SK-N-SH (cell line): ENCODE measurements around the gene STIM1. TPM values are rescaled to one million over a fixed set of nuclear protein-coding genes. Genes with fewer than 3 reads are reported as not detected.

Experiments used
- CTCF ChIA-PET: fragments of 300-600, 350-600 bp; formaldehyde crosslinking; extraction: SDS; loops from one replicate; lab custom pipeline; 2021; lab: Yijun Ruan, JAX
- POLR2A ChIA-PET: fragments of 350-600 bp; sonication (Branson Sonifier 250); formaldehyde crosslinking; extraction: SDS; loops from one replicate; lab custom pipeline; 2020; ENCODE audit warnings: antibody characterized with exemption, inconsistent platforms; lab: Yijun Ruan, JAX
- DNase-seq: peaks from one replicate; pipeline ENCODE4 v3.0.0; 2012
- H2AFZ ChIP-seq: fragments of 200-600 bp; sonication (generic); 2 replicates; pipeline ENCODE4 v1.8.1; 2016; ENCODE audit warnings: antibody characterized with exemption, mild to moderate bottlenecking, low read depth
- H3F3A ChIP-seq: fragments of 200-600 bp; sonication (generic); replicated peaks from 2 replicates; pipeline ENCODE3; 2016; ENCODE audit warnings: antibody characterized with exemption, mild to moderate bottlenecking; ENCODE audit not compliant: insufficient read depth
- H3K27ac ChIP-seq, 2 experiments: fragments of 200-500 bp in 1 of 2; fragments of 200-600 bp in 1 of 2; sonication (Bioruptor generic) in 1 of 2; sonication (generic), shearing (Covaris generic) in 1 of 2; 2 replicates each; pipeline versions ENCODE4 v1.5.1 to v1.6.1; 2014 to 2016; ENCODE audit warnings: low read depth in 2 of 2, inconsistent platforms in 1 of 2, low read length in 1 of 2, mild to moderate bottlenecking in 1 of 2, mixed read lengths in 1 of 2
- H3K27me3 ChIP-seq: fragments of 200-600 bp; sonication (generic), shearing (Covaris generic); 2 replicates; pipeline ENCODE4 v1.6.1; 2016; ENCODE audit warnings: mixed run types; ENCODE audit not compliant: insufficient read depth
- H3K36me3 ChIP-seq, 2 experiments: fragments of 200-500 bp in 1 of 2; fragments of 200-600 bp in 1 of 2; sonication (Bioruptor generic) in 1 of 2; sonication (generic) in 1 of 2; replicated peaks in 1 of 2; 2 replicates each; pipeline versions ENCODE3 to v1.5.1; 2014 to 2016; ENCODE audit warnings: low read length in 1 of 2, mild to moderate bottlenecking in 1 of 2; ENCODE audit not compliant: insufficient read depth in 2 of 2, control insufficient read depth in 1 of 2
- H3K4me1 ChIP-seq, 2 experiments: fragments of 200-500 bp in 1 of 2; fragments of 200-600 bp in 1 of 2; sonication (Bioruptor generic) in 1 of 2; sonication (generic), shearing (Covaris generic) in 1 of 2; 2 replicates each; pipeline versions ENCODE4 v1.5.1 to v1.6.1; 2014 to 2016; ENCODE audit warnings: low read depth in 1 of 2, low read length in 1 of 2, mixed run types in 1 of 2; ENCODE audit not compliant: insufficient read depth in 2 of 2, control insufficient read depth in 1 of 2
- H3K4me2 ChIP-seq: fragments of 200-600 bp; sonication (generic), shearing (Covaris generic); 2 replicates; pipeline ENCODE4 v1.6.1; 2017; ENCODE audit warnings: mixed run types
- H3K4me3 ChIP-seq, 2 experiments: fragments of 200-500 bp in 1 of 2; fragments of 200-600 bp in 1 of 2; sonication (Bioruptor generic) in 1 of 2; sonication (generic), shearing (Covaris generic) in 1 of 2; 2 replicates each; pipeline versions ENCODE4 v1.5.1 to v1.8.1; 2014 to 2016; ENCODE audit warnings: low read depth in 2 of 2, inconsistent platforms in 1 of 2, low read length in 1 of 2, mild to moderate bottlenecking in 1 of 2, mixed read lengths in 1 of 2, moderate library complexity in 1 of 2
- H3K79me2 ChIP-seq: fragments of 200-600 bp; sonication (generic); 2 replicates; pipeline ENCODE4 v1.8.1; 2017; ENCODE audit warnings: mild to moderate bottlenecking; ENCODE audit not compliant: insufficient read depth
- H3K9ac ChIP-seq: fragments of 200-600 bp; sonication (generic); 2 replicates; pipeline ENCODE4 v1.6.1; 2017; ENCODE audit warnings: mixed run types
- H3K9me2 ChIP-seq: fragments of 200-600 bp; sonication (generic); 2 replicates; pipeline ENCODE4 v1.6.1; 2017; ENCODE audit warnings: mixed run types
- H3K9me3 ChIP-seq: fragments of 200-600 bp; sonication (generic); 2 replicates; pipeline ENCODE4 v1.6.1; 2017; ENCODE audit warnings: mixed run types, mild to moderate bottlenecking, moderate library complexity
- H4K20me1 ChIP-seq: fragments of 200-600 bp; sonication (generic); 2 replicates; pipeline ENCODE4 v1.6.1; 2017; ENCODE audit warnings: mild to moderate bottlenecking, mixed run types; ENCODE audit not compliant: insufficient read depth
- CHD2 ChIP-seq: fragments of 150-350 bp; IDR thresholded peaks from 2 replicates; pipeline ENCODE4 v1.6.1; 2018; ENCODE audit warnings: low read length; ENCODE audit not compliant: partially characterized antibody
- EZH2phosphoT487 ChIP-seq: fragments of 200-600 bp; sonication (generic); IDR thresholded peaks from 2 replicates; pipeline ENCODE4 v1.6.1; 2017; ENCODE audit warnings: low read depth, mixed run types, mild to moderate bottlenecking, antibody characterized with exemption, moderate library complexity, borderline replicate concordance
- FOSL2 ChIP-seq: IDR thresholded peaks from 2 replicates; pipeline ENCODE4 v1.4.0; 2012; ENCODE audit warnings: low read depth, mild to moderate bottlenecking, moderate library complexity, borderline replicate concordance
- MXI1 ChIP-seq: IDR thresholded peaks from 2 replicates; pipeline ENCODE4 v1.6.1; 2012; ENCODE audit warnings: mild to moderate bottlenecking, low read depth, low read length, improper control_type of control experiment
- RCOR1 ChIP-seq: fragments of 150-350 bp; IDR thresholded peaks from 2 replicates; pipeline ENCODE4 v1.6.1; 2017; ENCODE audit warnings: antibody characterized with exemption, low read length
- REST ChIP-seq: IDR thresholded peaks from 2 replicates; pipeline ENCODE4 v1.6.1; 2012; ENCODE audit warnings: mild to moderate bottlenecking, low read depth, low read length, moderate library complexity
- SIN3A ChIP-seq: IDR thresholded peaks from 2 replicates; pipeline ENCODE4 v1.6.1; 2012; ENCODE audit warnings: low read depth, mild to moderate bottlenecking, low read length, moderate library complexity, borderline replicate concordance
- WGBS: methylation state at CpG from one replicate; pipeline ENCODE4 v1.1.6; 2017; ENCODE audit warnings: low lambda C conversion rate; 5-methylcytosine and 5-hydroxymethylcytosine counted together
- polyA plus RNA-seq, 3 experiments: library from polyadenylated mRNA; depleted of rRNA; stranded (reverse); fragments of >200 nt; gene quantifications; 2 replicates each; pipeline ENCODE4 v1.2.3, GENCODE V29; 2012

The STIM1 gene
- polyA plus RNA-seq, 1 of the 3 experiments (the other 2 are of a cell fraction), result 29.5 TPM

- H3K9ac ChIP-seq, result no peak overlapping the region
- no peaks in the 10 kb centered on the region for H3K9me3 ChIP-seq
- ChIA-PET CTCF (interaction anchor here (3.0 to 4.3 kb wide), 2 partner anchors 13 to 210 kb away, joined by 14 to 23 read pairs; no protein-coding TSS in a partner anchor), POLR2A (no interaction called here)
- H3K79me2 ChIP-seq, result no peaks in the 10 kb centered on the region
- WGBS, result 83% methylated on average over 1 of the region's 1 CpG
- no peak overlapping the region for H3K4me2 ChIP-seq
- no peaks in the 10 kb centered on the region for H4K20me1 ChIP-seq
- no peak overlapping the region for H3K4me3 ChIP-seq
- H3K27me3 ChIP-seq, result no peaks in the 10 kb centered on the region
- H3F3A ChIP-seq, result no peaks in the 10 kb centered on the region
- no peak for TF ChIP-seq MXI1
- no peak for TF ChIP-seq EZH2phosphoT487
- no peak for TF ChIP-seq SIN3A
- TF ChIP-seq RCOR1, result no peak
- no peak for TF ChIP-seq CHD2
- no peak for TF ChIP-seq REST
- no peak for DNase-seq
- H3K9me2 ChIP-seq, result no peaks in the 10 kb centered on the region
- peaks cover under 1 to 6% of the 10 kb centered on the region in 2 experiments; a peak in 3 of 4 replicates for H3K4me1 ChIP-seq
- H2AFZ ChIP-seq, result no peak overlapping the region
- no peak overlapping the region for H3K27ac ChIP-seq
- peaks cover 7 to 14% of the 10 kb centered on the region in 2 experiments for H3K36me3 ChIP-seq
These were observed 204.0 kb downstream of the STIM1 start for GRCh38 chr11:4059424-4059823.

- Histone ChIP-seq H3K9me3 (no peaks in the 10 kb centered on the region), H3K4me2 (no peak overlapping the region), H3K4me3 (no peak overlapping the region), H4K20me1 (no peaks in the 10 kb centered on the region), H3K36me3 (peaks cover 7 to 14% of the 10 kb centered on the region in 2 experiments), H2AFZ (no peak overlapping the region), H3K27ac (no peak overlapping the region)
- POLR2A ChIA-PET, result no interaction called here
- CTCF ChIA-PET, result interaction anchor here (1.1 to 4.3 kb wide), 6 partner anchors 12 to 219 kb away, joined by 3 to 23 read pairs (median 6); partner anchors contain the start of gene STIM1
- 79% methylated on average over 4 of the region's 4 CpGs for WGBS
- TF ChIP-seq FOSL2, result no peak
- TF ChIP-seq SIN3A, result no peak
- TF ChIP-seq, all 33 proteins: peak for 0
- H3F3A ChIP-seq, result no peaks in the 10 kb centered on the region
- no peaks in the 10 kb centered on the region for H3K27me3 ChIP-seq
- no peaks in the 10 kb centered on the region for H3K9me2 ChIP-seq
- H3K9ac ChIP-seq, result no peak overlapping the region
- peaks cover 8% of the 10 kb centered on the region in 2 experiments; a peak in 3 of 4 replicates for H3K4me1 ChIP-seq
- DNase-seq, result no peak
- H3K79me2 ChIP-seq, result no peaks in the 10 kb centered on the region
These were observed 204.9 kb downstream of the STIM1 start for GRCh38 chr11:4060182-4060923.
